ENCODE data around the gene GPRIN2.
"Not testable (repeated sequence)": the region's sequence is repeated elsewhere in the genome, so short reads cannot be mapped to it uniquely, and the experiment has no call there.

GPRIN2 gene

GRCh38 chr10:46585246-46585645, 28.8 kb upstream of the GPRIN2 start:
- H3K4me1 ChIP-seq (ENCODE audit: control insufficient read depth, insufficient read depth, low read length); H3K36me3 ChIP-seq (ENCODE audit: control insufficient read depth, insufficient read depth, low read length); H3K27me3 ChIP-seq (ENCODE audit: control insufficient read depth, insufficient read depth, low read length, poor library complexity, severe bottlenecking); H3K4me3 ChIP-seq (ENCODE audit: insufficient read depth, low read depth, low read length); H3K27ac ChIP-seq (ENCODE audit: insufficient read depth, low read depth, low read length, poor library complexity, severe bottlenecking); H3K9me3 ChIP-seq (ENCODE audit: control insufficient read depth, low read length): not testable (repeated sequence)
- WGBS, 2 experiments = no CpG with 5 or more reads among the region's 13 CpGs

GRCh38 chr10:46584196-46584595, 27.7 kb upstream of the GPRIN2 start:
- not testable (repeated sequence) for H3K27ac ChIP-seq (ENCODE audit: insufficient read depth, low read depth, low read length, poor library complexity, severe bottlenecking)

GRCh38 chr10:46582568-46582967, 26.1 kb upstream of the GPRIN2 start:
- H3K27me3 ChIP-seq (ENCODE audit: control insufficient read depth, insufficient read depth, low read length, poor library complexity, severe bottlenecking) = peaks cover 14% of the 10 kb centered on the region
- WGBS, 2 experiments = no CpG with 5 or more reads among the region's 11 CpGs
- H3K4me1 ChIP-seq (ENCODE audit: control insufficient read depth, insufficient read depth, low read length); H3K4me3 ChIP-seq (ENCODE audit: insufficient read depth, low read depth, low read length); H3K36me3 ChIP-seq (ENCODE audit: control insufficient read depth, insufficient read depth, low read length); H3K27ac ChIP-seq (ENCODE audit: insufficient read depth, low read depth, low read length, poor library complexity, severe bottlenecking); H3K9me3 ChIP-seq (ENCODE audit: control insufficient read depth, low read length): not testable (repeated sequence)

More at GRCh38 chr10:46584196-46584595, 27.7 kb upstream of the GPRIN2 start:
- H3K4me3 ChIP-seq (ENCODE audit: insufficient read depth, low read depth, low read length); H3K9me3 ChIP-seq (ENCODE audit: control insufficient read depth, low read length); H3K36me3 ChIP-seq (ENCODE audit: control insufficient read depth, insufficient read depth, low read length); H3K4me1 ChIP-seq (ENCODE audit: control insufficient read depth, insufficient read depth, low read length); H3K27me3 ChIP-seq (ENCODE audit: control insufficient read depth, insufficient read depth, low read length, poor library complexity, severe bottlenecking): not testable (repeated sequence)
- 100% methylated on average over 4 of the region's 11 CpGs for WGBS, 2 experiments

DNA sequence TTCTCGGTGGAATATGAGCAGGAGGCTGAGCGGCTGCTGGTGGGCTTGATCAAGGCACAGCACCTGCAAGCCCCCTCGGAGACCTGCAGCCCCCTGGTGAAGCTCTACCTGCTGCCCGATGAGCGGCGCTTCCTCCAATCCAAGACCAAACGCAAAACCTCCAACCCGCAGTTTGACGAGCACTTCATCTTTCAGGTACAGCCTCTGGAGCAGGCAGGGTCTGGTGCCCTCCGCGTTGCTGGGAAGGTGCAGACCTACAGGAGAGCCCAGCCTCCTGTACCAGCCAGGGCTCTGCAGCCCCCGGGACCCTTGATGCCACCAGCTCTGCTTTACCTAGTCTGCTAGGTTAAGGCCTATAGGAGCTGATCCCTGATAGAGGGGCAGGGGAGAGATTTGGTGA, 25.5 kb upstream of the GPRIN2 start:
- H3K36me3 ChIP-seq (ENCODE audit: control insufficient read depth, insufficient read depth, low read length); H3K9me3 ChIP-seq (ENCODE audit: control insufficient read depth, low read length); H3K27ac ChIP-seq (ENCODE audit: insufficient read depth, low read depth, low read length, poor library complexity, severe bottlenecking); H3K4me1 ChIP-seq (ENCODE audit: control insufficient read depth, insufficient read depth, low read length); H3K4me3 ChIP-seq (ENCODE audit: insufficient read depth, low read depth, low read length): not testable (repeated sequence)
- H3K27me3 ChIP-seq (ENCODE audit: control insufficient read depth, insufficient read depth, low read length, poor library complexity, severe bottlenecking) = peaks cover 14% of the 10 kb centered on the region
- 90 to 94% methylated on average over 5 of the region's 12 CpGs for WGBS, 2 experiments

DNA sequence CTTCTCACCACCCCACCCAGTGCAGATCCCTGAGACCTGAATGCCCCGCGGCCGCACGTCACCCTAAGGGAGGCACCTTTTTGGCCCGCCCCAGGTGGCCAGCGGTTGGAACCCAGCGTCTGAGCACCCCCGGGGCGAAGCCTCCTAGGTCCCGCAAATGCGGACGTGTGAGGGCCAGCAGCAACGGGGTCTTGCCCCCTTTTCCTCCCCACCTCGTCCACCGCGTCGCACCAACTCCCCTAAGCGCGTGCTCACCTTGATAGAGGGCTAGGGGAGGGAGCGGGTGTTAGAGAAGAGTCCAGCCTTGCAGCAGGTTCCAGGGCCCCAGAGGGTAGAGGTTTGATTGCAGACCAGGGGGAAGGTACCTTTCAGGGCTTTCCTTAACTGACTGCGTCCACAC, 22.9 kb upstream of the GPRIN2 start:
- not testable (repeated sequence) for H3K9me3 ChIP-seq (ENCODE audit: control insufficient read depth, low read length); H3K4me3 ChIP-seq (ENCODE audit: insufficient read depth, low read depth, low read length)
- no CpG with 5 or more reads among the region's 21 CpGs for WGBS, 2 experiments

GRCh38 chr10:46578474-46579178, 22.2 kb upstream of the GPRIN2 start, which contains the start of gene SYT15:
TSS of gene SYT15 (plus strand) at chr10:46579128. CDS start at chr10:46579169, 41 bp downstream.
- WGBS, 2 experiments = 3 to 4% methylated on average over 27 to 31 of the region's 68 CpGs
- not testable (repeated sequence) for H3K9me3 ChIP-seq (ENCODE audit: control insufficient read depth, low read length); H3K36me3 ChIP-seq (ENCODE audit: control insufficient read depth, insufficient read depth, low read length); H3K27ac ChIP-seq (ENCODE audit: insufficient read depth, low read depth, low read length, poor library complexity, severe bottlenecking); H3K4me1 ChIP-seq (ENCODE audit: control insufficient read depth, insufficient read depth, low read length); H3K4me3 ChIP-seq (ENCODE audit: insufficient read depth, low read depth, low read length)
- H3K27me3 ChIP-seq (ENCODE audit: control insufficient read depth, insufficient read depth, low read length, poor library complexity, severe bottlenecking) = peaks cover 14% of the 10 kb centered on the region

More for the DNA sequence above, 22.9 kb upstream of the GPRIN2 start:
- not testable (repeated sequence) for H3K27ac ChIP-seq (ENCODE audit: insufficient read depth, low read depth, low read length, poor library complexity, severe bottlenecking); H3K36me3 ChIP-seq (ENCODE audit: control insufficient read depth, insufficient read depth, low read length); H3K4me1 ChIP-seq (ENCODE audit: control insufficient read depth, insufficient read depth, low read length)
- peaks cover 14% of the 10 kb centered on the region for H3K27me3 ChIP-seq (ENCODE audit: control insufficient read depth, insufficient read depth, low read length, poor library complexity, severe bottlenecking)

- H3K36me3 ChIP-seq (ENCODE audit: control insufficient read depth, insufficient read depth, low read length); H3K9me3 ChIP-seq (ENCODE audit: control insufficient read depth, low read length); H3K27ac ChIP-seq (ENCODE audit: insufficient read depth, low read depth, low read length, poor library complexity, severe bottlenecking); H3K4me3 ChIP-seq (ENCODE audit: insufficient read depth, low read depth, low read length); H3K4me1 ChIP-seq (ENCODE audit: control insufficient read depth, insufficient read depth, low read length): not testable (repeated sequence)
- peaks cover 14% of the 10 kb centered on the region for H3K27me3 ChIP-seq (ENCODE audit: control insufficient read depth, insufficient read depth, low read length, poor library complexity, severe bottlenecking)
- 60 to 71% methylated on average over 23 to 35 of the region's 50 CpGs for WGBS, 2 experiments
Measured at GRCh38 chr10:46577624-46578473, 21.4 kb upstream of the GPRIN2 start.

GRCh38 chr10:46573884-46574283, 17.4 kb upstream of the GPRIN2 start:
- peaks cover 13% of the 10 kb centered on the region for H3K27me3 ChIP-seq (ENCODE audit: control insufficient read depth, insufficient read depth, low read length, poor library complexity, severe bottlenecking)
- H3K4me1 ChIP-seq (ENCODE audit: control insufficient read depth, insufficient read depth, low read length) = not testable (repeated sequence)
- 45 to 54% methylated on average over 2 of the region's 4 CpGs for WGBS, 2 experiments

GRCh38 chr10:46573314-46573713, 16.9 kb upstream of the GPRIN2 start:
- not testable (repeated sequence) for H3K36me3 ChIP-seq (ENCODE audit: control insufficient read depth, insufficient read depth, low read length); H3K27me3 ChIP-seq (ENCODE audit: control insufficient read depth, insufficient read depth, low read length, poor library complexity, severe bottlenecking); H3K9me3 ChIP-seq (ENCODE audit: control insufficient read depth, low read length); H3K27ac ChIP-seq (ENCODE audit: insufficient read depth, low read depth, low read length, poor library complexity, severe bottlenecking); H3K4me3 ChIP-seq (ENCODE audit: insufficient read depth, low read depth, low read length); H3K4me1 ChIP-seq (ENCODE audit: control insufficient read depth, insufficient read depth, low read length)
- 78% methylated on average over 3 of the region's 5 CpGs for WGBS, 2 experiments

More at GRCh38 chr10:46573884-46574283, 17.4 kb upstream of the GPRIN2 start:
- H3K27ac ChIP-seq (ENCODE audit: insufficient read depth, low read depth, low read length, poor library complexity, severe bottlenecking); H3K36me3 ChIP-seq (ENCODE audit: control insufficient read depth, insufficient read depth, low read length); H3K4me3 ChIP-seq (ENCODE audit: insufficient read depth, low read depth, low read length); H3K9me3 ChIP-seq (ENCODE audit: control insufficient read depth, low read length): not testable (repeated sequence)

DNA sequence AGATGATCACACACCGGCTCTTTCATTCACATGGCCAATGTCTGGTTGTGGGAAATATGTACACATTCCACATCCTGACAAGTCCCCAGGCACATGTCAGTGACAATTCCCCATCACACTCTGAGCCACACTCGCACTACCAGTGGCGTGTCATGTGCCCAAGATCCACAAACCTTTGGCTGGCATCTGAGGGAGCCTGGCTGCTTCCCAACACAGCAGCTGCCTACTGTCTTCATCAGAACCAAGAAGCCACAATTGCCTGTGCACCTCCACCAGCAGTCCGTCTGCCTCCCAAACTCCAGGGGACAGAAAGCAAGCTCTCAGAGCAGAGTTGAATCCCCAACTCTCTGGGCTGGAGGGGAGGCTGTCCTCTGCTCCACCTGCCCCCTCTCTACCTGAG, 16.3 kb upstream of the GPRIN2 start:
- not testable (repeated sequence) for H3K4me1 ChIP-seq (ENCODE audit: control insufficient read depth, insufficient read depth, low read length); H3K36me3 ChIP-seq (ENCODE audit: control insufficient read depth, insufficient read depth, low read length)
- WGBS, 2 experiments = 54 to 100% methylated on average over 2 to 3 of the region's 4 CpGs

More for the DNA sequence above, 16.3 kb upstream of the GPRIN2 start:
- H3K27me3 ChIP-seq (ENCODE audit: control insufficient read depth, insufficient read depth, low read length, poor library complexity, severe bottlenecking); H3K27ac ChIP-seq (ENCODE audit: insufficient read depth, low read depth, low read length, poor library complexity, severe bottlenecking); H3K4me3 ChIP-seq (ENCODE audit: insufficient read depth, low read depth, low read length); H3K9me3 ChIP-seq (ENCODE audit: control insufficient read depth, low read length): not testable (repeated sequence)
